Keratinocyte (primary cell): ENCODE results near the gene RB1.

Source experiments
- EZH2 ChIP-seq: IDR thresholded peaks from one replicate; pipeline ENCODE4 v1.6.1; 2012; ENCODE audit warnings: inconsistent platforms, mild to moderate bottlenecking, low read length, moderate library complexity
- TF ChIP-seq, protein P1 (sequence below), 3 experiments: IDR thresholded peaks in 1 of 3; conservative IDR thresholded peaks in 1 of 3; optimal IDR thresholded peaks in 1 of 3; 2 replicates in 2 of 3; 3 replicates in 1 of 3; pipeline versions ENCODE3 to v1.5.1; 2011; ENCODE audit warnings: low read length in 3 of 3, mild to moderate bottlenecking in 3 of 3, moderate library complexity in 2 of 3, control low read depth in 1 of 3, inconsistent platforms in 1 of 3; ENCODE audit not compliant: insufficient read depth in 2 of 3; ENCODE audit errors: extremely low read depth in 1 of 3

DNA sequence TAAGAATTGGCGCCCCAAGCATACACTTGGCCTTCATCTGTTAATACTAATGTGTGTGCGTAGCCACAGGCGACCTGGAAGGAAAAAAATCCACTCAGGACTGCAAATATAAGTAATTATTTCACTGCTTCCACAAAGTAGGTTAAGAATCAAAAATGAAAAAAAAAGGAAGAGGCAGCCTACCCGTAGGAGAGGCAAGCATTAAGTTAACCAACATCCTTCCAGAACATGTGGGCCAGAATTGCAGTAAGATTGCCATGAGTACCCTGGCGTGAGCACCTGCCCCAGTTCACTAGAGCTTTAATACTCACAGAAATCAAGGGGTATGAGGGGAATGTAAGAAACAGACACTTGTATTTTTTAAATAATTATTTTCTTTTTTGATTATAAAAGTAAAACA lies 207.1 kb downstream of the RB1 start:
- TF ChIP-seq, protein P1, sequence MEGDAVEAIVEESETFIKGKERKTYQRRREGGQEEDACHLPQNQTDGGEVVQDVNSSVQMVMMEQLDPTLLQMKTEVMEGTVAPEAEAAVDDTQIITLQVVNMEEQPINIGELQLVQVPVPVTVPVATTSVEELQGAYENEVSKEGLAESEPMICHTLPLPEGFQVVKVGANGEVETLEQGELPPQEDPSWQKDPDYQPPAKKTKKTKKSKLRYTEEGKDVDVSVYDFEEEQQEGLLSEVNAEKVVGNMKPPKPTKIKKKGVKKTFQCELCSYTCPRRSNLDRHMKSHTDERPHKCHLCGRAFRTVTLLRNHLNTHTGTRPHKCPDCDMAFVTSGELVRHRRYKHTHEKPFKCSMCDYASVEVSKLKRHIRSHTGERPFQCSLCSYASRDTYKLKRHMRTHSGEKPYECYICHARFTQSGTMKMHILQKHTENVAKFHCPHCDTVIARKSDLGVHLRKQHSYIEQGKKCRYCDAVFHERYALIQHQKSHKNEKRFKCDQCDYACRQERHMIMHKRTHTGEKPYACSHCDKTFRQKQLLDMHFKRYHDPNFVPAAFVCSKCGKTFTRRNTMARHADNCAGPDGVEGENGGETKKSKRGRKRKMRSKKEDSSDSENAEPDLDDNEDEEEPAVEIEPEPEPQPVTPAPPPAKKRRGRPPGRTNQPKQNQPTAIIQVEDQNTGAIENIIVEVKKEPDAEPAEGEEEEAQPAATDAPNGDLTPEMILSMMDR (optimal IDR thresholded peaks at IDR 0.05 in 1 of 3, IDR thresholded peaks at IDR 0.05 in 1 of 3, conservative IDR thresholded peaks at IDR 0.05 in 1 of 3; ENCODE audit: extremely low read depth in 1 of 3, insufficient read depth in 2 of 3, low read length in 3 of 3): no peak
- TF ChIP-seq EZH2: no peak
